ENCODE measurements around the gene OPN1MW2.
"Not testable (repeated sequence)": the region's sequence is repeated elsewhere in the genome, so short reads cannot be mapped to it uniquely, and the experiment has no call there.

GRCh38 chrX:154174356-154174755, 45.2 kb upstream of the OPN1MW2 start:
- not testable (repeated sequence) for TF ChIP-seq CTCF (conservative IDR thresholded peaks at IDR 0.05; ENCODE audit: low read depth, low read length); EZH2 (IDR thresholded peaks at IDR 0.05; ENCODE audit: low read length, unreplicated experiment); EZH2phosphoT487 (IDR thresholded peaks at IDR 0.05; ENCODE audit: borderline replicate concordance, low read length)
